ENCODE data around the gene BEND4.

Gene BEND4

DNA sequence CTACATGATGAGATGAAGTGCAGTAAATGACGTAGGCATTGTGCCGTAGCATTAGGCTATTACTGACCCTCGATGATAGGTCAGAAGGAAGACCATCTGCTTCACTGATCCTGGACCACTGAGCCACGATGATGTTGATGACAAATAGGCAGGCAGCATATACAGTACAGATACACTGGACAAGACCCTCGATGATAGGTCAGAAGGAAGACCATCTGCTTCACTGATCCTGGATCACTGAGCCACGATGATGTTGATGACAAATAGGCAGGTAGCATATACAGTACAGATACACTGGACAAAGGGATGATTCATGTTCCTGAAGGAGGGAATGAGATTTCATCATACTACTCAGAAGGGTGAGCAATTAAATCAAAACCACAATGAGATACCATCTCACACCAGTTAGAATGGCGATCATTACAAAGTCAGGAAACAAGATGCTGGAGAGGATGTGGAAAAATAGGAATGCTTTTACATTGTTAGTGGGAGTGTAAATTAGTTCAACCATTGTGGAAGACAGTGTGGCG, 50.9 kb downstream of the BEND4 start:
- no peak for DNase-seq

DNA sequence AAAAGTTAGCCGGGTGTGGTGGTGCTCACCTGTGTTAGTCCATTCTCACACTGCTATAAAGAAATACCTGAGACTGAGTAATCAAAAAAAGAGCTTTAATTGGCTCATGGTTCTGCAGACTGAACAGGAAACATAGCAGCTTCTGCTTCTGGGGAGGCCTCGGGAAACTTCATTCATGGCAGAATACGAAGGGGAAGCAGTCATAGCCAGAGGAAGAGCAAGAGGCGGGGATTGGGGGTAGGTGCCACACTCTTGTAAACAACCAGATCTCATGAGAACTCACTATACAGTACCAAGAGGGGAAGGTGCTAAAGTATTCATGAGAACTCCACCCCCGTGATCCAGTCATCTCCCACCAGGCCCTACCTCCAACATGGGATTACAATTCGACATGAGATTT, 64.1 kb downstream of the BEND4 start:
- no peak for DNase-seq

DNA sequence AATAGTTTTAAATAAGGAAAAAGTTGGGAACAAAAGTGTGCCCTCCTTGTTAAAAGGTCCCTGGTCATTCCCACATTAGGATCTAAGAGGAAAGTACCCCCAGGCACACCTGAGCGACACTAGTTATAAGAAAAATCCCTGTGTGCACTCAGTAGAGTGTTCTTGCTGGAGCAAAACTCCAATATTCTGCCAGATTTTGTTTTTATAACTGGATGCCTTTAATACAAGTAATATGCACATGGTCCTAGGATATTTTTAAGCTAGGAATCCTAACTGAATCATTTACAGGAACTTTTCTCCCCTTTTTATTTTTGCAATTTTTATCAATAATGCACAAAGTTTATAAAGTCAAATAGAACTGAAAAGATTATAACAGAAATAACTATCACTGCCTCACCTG, 68.6 kb downstream of the BEND4 start:
- DNase-seq: no peak

- no peak for DNase-seq
Observed at GRCh38 chr4:42080306-42080705, 72.1 kb downstream of the BEND4 start.

DNA sequence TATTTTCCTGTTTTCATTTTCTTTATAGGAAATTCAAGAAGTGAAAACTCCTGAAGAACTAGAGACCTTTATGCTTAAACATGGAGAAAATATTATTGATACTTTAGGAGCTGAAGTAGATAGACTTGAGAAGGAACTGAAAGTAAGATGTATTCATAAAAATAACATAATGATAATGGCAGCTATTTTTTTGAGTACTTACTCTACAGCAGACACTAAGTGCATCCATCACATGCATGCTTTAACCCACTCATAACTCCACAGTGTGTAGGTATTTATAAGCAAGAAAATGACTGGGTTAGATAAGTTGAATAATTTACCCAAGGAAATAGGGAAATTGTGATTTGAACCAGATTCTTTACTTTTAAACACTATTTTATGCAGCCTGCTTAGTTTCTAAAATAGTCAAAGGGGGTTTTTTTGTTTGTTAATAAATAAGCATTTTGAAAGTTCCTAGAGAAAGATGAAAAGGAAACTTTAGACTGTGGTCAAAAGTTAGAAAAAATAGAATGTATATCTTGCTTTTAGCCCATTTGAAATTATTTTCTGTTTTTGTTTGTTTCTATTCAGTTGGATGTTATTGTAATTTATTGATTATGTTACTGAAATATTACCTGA, 74.2 kb downstream of the BEND4 start:
- no peak for DNase-seq

GRCh38 chr4:42074294-42074693, 78.2 kb downstream of the BEND4 start:
- DNase-seq: no peak

DNA sequence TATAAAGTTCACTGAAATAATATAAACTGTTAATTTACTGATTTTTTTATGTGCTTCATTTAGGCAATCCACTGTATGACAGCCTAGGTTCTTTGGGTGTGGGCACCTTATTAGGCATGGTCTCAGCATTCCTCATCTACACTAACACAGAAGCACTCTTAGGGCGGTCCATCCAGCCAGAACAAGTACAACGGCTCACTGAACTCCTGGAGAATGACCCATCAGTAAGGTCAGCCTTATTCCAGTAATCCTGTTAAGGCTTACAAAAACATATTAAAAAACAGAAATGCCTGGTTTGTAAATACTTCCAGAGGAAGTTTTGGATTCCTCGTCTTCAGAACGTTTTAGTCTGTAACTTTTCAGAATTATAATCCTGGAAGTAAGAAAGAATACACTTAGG, 82.0 kb downstream of the BEND4 start:
- no peak for DNase-seq

DNA sequence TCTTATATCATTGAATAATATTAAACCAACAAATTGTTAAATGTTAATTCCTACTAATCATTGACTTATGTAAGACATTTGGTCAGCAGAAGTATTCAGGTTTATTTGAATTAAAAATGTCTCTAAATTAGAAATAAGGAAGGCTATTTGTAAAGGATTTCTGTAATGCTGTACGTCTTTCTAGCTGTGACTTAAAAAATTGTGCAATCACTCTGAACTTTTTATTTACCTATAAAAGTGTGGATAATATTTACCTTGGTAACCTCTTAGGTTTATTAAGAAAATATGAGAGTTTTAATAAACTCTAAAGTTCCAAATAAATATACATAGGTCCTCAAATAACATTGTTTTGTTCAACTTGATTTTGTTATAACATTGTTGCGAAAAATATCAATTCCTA, 85.2 kb downstream of the BEND4 start:
- DNase-seq: no peak

- no peak for DNase-seq
Observed at GRCh38 chr4:42066402-42066801, 86.1 kb downstream of the BEND4 start.

Data from NCI-H2081 treated with DMSO at 0.1 percent for 48 hours (cell line).